GM12864 (cell line): ENCODE data around the gene AQP6.
A peak's percentile ranks its signal among the peaks of the same experiment; 100 is the strongest.

Experiments
- DNase-seq: peaks from one replicate; pipeline ENCODE4 v3.0.0-alpha.2; 2011; ENCODE audit warnings: low read depth
- H3K4me3 ChIP-seq: 2 replicates; pipeline ENCODE4 v1.5.1; 2011; ENCODE audit warnings: mild to moderate bottlenecking, low read depth, low read length, control low read depth
- TF ChIP-seq, protein P1 (sequence below): IDR thresholded peaks from 2 replicates; pipeline ENCODE4 v1.5.1; 2011; ENCODE audit warnings: low read depth, mild to moderate bottlenecking, moderate library complexity, low read length, control low read depth, inconsistent platforms; ENCODE audit errors: missing control alignments

The AQP6 gene

DNA sequence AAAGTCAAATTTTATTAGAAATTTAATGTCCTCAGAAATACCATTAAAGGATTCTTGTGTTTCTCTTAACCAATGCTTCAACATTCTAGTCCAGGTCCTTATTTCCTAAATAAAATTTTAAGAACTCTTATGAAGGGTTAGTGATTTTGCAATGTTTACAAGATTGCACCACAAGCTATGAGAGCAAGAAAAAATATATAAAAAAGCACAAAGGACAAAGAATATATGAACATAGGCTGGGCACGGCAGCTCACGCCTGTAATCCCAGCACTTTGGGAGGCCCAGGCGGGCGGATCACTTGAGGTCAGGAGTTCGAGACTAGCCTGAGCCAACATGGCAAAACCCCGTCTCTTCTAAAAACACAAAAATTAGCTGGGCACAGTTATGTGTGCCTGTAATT is 44.9 kb downstream of the AQP6 start:
- no peak overlapping the region for H3K4me3 ChIP-seq
- TF ChIP-seq, protein P1, sequence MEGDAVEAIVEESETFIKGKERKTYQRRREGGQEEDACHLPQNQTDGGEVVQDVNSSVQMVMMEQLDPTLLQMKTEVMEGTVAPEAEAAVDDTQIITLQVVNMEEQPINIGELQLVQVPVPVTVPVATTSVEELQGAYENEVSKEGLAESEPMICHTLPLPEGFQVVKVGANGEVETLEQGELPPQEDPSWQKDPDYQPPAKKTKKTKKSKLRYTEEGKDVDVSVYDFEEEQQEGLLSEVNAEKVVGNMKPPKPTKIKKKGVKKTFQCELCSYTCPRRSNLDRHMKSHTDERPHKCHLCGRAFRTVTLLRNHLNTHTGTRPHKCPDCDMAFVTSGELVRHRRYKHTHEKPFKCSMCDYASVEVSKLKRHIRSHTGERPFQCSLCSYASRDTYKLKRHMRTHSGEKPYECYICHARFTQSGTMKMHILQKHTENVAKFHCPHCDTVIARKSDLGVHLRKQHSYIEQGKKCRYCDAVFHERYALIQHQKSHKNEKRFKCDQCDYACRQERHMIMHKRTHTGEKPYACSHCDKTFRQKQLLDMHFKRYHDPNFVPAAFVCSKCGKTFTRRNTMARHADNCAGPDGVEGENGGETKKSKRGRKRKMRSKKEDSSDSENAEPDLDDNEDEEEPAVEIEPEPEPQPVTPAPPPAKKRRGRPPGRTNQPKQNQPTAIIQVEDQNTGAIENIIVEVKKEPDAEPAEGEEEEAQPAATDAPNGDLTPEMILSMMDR, result no peak
- no peak for DNase-seq

DNA sequence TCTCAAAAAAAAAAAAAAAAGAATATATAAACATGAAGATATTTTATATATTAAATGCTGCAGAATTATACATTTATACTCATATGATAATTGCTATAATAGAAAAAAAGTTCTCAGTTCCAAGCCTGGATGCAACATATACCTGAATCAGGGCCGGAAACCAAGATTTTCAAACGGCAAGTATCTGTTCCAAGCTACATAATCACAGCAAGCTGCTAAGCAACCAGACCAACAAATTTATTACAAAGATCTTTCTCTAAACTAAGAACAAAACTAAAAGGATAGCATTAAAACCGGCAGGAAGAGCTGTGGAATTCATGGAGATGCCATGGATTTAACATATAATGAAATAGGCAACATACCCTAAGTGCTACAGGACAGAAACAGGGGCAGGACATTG is 45.4 kb downstream of the AQP6 start:
- no peak for DNase-seq
- H3K4me3 ChIP-seq, result no peak overlapping the region
- TF ChIP-seq, protein P1, result no peak

DNA sequence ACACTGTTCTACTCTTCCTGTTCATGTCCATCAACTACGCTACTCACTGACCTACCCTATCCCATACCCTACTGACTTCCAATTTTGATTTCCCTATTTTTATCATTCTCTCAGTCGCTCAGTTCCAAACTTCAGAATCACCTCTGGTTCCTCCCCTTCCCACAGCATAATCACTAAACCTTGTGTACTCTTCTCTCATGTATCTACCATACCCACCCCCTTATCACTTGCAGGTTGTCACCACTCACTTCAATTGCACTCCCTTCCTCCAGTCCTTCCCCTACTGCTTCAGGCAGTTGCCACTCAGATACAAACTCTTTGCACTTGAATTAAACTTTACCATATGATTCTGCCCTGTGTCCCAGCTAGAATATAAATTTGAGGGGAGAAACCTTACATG is 46.2 kb downstream of the AQP6 start:
- TF ChIP-seq, protein P1, result no peak
- no peak for DNase-seq
- H3K4me3 ChIP-seq, result no peak overlapping the region

DNA sequence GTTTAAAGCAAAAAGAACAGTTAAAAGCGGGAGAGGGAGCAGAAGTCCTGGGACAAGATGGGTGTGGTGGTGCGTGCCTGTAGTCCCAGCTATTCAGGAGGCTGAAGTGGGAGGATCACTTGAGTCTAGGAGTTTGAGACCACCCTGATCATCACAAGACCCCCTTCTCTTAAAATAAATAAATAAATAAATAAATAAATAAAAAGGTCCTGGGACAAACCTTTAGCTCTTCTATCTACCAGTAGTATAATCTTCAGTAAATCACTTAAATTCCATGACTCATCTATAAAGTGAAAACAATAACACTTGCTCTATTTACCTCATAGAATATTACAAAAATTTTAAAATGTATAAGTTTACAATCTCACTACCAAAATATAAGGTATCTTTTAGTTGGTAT is 46.8 kb downstream of the AQP6 start:
- DNase-seq, result no peak
- H3K4me3 ChIP-seq, result no peak overlapping the region
- TF ChIP-seq, protein P1, result no peak

DNA sequence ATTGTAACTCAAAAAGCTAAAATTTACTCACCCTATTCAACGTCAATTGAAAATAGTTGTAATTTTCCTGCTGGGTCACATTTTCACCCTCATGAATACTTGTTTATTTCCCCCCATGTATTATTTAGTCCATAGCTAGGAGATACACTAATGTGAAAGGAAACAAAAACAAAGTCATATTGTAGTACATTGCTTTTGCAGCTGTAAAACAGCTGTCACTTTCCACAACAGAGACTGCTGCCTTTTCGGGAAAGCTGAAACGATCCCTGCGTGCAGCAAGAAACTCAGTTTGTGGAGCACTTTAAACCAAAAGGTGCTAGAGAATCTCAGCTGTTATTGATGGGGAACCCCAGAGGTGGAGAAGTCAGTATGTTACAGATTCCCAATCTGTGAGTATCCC is 48.3 kb downstream of the AQP6 start:
- no peak overlapping the region for H3K4me3 ChIP-seq
- no peak for DNase-seq
- TF ChIP-seq, protein P1, result no peak

DNA sequence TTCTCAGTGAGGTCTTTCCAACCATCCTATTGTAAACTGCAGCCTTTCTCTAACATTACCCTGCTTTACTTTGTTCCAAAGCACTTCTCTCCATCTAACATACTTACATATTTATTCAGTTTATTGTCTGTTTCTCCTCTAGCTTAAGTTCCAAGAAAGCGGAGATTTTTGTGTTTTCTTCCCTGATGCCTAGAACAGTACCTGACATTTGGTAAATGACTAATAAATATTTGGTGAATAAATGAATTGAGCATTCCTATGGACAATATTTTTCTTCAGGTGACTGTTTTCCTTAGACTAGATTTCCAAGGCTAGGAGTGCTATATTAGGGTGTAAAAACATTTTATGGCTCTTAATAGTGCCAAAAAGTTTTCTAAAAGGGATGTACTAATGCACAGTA is 50.2 kb downstream of the AQP6 start:
- TF ChIP-seq, protein P1, result no peak
- no peak overlapping the region for H3K4me3 ChIP-seq
- DNase-seq, result no peak

DNA sequence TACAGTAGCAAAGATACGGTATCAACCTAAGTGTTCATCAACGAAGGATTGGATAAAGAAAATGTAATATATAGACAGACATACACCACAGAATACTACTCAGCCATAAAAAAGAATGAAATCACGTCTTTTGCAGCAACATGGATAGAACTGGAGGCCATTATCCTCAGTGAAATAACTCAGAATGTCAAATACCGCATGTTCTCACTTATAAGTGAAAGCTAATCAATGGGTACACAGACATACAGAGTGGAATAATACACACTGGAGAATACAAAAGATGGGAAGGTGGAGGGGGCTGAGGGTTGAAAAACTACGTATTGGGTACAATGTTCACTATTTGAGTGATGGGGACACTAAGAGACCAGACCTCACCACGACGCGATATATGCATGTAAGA is 51.5 kb downstream of the AQP6 start:
- no peak for DNase-seq
- TF ChIP-seq, protein P1, result no peak
- peak overlapping the region; percentile 80 for H3K4me3 ChIP-seq
